DND-41 (cell line): ENCODE data around the gene TRIM63.

Experiments
- CTCF ChIP-seq: IDR thresholded peaks from 2 replicates; pipeline ENCODE4 v1.5.1; 2012; ENCODE audit warnings: borderline replicate concordance, low read length, moderate library complexity, mild to moderate bottlenecking; ENCODE audit not compliant: poor library complexity, severe bottlenecking; ENCODE audit errors: extremely low read depth
- EZH2 ChIP-seq: IDR thresholded peaks from 3 replicates; pipeline ENCODE4 v1.6.1; 2012; ENCODE audit warnings: borderline replicate concordance, low read depth, mild to moderate bottlenecking, moderate library complexity, low read length, inconsistent platforms; ENCODE audit not compliant: severe bottlenecking

GRCh38 chr1:26045722-26046245, 21.6 kb downstream of the TRIM63 start, which contains the start of gene SLC30A2:
- TF ChIP-seq CTCF (no peak), EZH2 (no peak)
